Inferior parietal cortex (tissue), 1 donor: ENCODE data around the gene AMPD3.

ENCODE experiments used
- DNase-seq: peaks from one replicate; pipeline ENCODE4 v3.0.0-alpha.2; 2016; ENCODE audit errors: extremely low spot score

AMPD3 gene

DNA sequence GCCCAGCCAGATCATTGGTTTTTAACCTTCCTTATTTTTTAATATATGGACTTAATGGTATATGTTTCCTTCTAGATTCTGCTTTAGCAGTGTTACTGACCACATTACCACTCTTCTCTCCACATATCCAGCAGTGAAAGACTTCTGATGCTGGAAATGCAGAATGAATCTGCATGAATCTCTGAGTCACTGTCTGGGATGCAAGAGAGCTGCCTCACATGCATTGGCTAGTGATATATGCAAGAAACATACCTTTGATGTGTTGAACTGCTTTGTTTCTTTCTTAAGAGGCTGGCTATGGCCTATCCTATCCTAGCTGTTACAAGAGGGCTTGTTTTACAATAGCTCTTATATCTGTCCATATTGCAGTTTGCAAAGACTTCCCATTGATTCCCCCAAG lies 16.6 kb upstream of the AMPD3 start:
- DNase-seq: no peak

DNA sequence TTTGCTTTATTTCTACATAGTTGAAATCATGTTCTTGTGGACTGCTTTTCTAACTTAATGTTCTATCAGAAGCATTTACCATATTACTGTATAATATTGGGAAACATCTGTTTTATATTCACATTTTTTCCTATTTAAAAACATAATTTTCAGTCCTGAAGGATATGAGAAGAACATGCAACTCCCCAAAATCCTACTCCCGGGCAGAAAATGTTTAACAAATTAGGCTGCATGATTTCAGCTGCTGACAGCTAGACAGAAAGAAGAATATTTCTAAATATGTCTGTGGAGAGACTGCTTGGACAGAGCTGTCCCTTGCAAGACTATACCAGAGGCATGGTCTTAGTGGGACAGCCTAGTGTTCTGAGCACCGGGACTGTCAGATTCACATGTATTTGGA lies 15.7 kb upstream of the AMPD3 start:
- DNase-seq: no peak

DNA sequence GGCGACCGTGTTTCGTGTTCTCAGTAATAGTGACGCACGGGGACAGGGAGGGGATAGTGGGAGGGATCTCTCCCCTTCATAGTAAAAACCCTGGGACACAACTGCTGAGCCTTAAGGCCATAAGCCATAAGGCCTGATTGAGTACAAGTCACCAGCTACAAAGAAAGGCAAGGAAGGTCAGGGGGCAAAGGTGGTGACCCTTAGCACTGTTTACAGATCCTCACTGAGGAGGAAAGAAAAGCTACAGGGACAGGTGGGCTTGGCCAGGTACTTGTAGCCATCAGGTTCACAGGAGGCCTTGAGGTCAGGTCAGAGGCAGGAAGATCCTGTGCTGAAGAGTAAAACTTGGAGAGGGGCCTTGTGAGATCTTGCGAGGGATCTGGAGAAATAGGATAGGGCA lies 15.1 kb upstream of the AMPD3 start:
- no peak for DNase-seq

DNA sequence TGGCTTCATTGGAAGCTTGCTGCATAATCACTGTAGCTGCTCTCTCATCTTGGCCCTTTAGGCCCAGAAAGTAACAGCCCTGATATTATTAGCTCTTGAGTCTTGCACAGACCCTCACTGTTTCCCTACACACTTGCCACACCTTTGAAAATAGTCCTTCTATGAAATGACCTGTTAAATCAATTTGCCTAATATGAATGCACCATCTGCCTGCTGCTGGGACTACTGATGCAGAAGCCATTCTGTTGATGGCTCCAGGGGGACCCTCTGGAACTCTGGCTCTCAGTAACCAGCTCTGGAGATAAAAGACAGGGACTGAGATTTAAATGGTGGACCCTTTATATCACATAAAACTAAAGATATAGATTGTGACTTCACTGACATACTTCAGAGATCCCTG lies 14.7 kb upstream of the AMPD3 start:
- DNase-seq: no peak

DNA sequence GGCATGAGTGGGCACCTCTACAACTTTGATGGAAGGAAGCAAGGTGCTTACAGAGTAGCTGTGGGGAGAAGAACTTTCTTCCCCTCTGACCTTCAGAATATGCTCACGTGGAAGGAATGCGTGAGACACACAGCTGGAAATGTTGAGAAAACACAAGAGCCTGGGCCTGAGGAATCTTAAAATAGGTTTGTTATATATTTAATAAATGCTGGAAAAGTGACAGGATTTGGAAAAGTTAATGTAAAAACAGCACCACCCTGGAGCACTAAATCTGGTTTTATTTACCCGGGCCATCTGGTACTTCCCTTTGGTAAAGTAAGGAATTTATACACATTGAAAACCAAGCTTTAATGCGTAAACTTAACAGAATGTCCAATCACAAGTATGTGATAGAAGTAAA lies 14.0 kb upstream of the AMPD3 start:
- DNase-seq: no peak

DNA sequence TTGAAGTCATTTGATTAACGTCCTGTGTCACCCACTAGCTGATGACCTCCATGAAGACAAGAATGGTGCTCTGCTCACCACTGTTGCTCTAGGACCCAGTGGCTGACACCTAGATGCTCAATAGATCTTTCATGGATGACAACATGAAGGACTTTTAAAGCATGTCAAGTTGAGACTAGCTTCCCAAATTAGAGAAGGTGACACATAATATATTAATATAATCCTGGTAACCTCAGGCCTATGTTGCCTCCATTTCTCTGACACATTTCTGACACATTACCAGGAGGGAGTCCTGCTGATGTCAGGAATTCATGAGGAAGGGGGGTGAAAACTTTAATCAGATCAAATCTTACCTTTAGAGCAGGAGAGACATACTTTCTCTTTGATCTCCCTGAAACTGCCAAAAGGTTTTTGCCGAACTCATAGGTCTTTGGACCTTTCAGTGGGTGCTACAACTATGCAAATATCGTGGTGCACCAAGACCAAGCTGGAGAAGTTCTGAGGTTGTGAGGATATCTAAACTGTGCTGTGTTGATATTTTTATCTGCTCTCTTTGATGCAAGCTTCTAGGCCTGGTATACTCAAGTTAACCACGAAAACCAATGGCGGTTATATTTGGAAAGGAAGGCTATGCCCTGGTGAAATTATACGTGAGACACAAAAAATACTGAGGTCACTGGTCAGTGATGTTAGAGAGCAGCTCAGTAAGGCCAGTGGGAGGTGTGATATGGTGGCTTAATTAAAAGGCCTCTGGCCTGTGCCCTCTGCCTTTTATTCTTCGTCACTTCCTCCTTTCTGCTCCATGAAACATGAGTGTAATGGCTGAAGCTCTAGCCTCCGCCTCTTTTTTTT lies 13.2 kb upstream of the AMPD3 start:
- DNase-seq: no peak

DNA sequence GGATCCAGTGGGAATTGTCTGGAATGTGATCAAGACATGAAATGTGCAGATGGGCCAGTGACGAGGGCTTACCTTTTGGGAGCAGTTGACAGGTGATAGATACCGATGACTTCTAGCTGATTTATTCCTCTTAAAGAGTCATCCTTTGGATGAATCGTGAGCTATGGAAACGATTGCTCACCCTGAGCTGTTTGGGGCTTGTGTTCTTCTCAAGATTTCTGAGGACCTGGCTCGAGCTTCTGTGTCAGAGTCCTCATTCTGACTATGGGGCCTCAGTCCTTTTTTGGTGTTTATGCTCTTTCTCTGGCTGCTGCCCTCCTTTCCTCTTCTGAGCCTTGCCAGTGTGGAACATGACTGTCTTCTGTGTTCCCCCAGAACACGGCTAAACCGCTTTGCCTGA lies 11.9 kb upstream of the AMPD3 start:
- DNase-seq: no peak

DNA sequence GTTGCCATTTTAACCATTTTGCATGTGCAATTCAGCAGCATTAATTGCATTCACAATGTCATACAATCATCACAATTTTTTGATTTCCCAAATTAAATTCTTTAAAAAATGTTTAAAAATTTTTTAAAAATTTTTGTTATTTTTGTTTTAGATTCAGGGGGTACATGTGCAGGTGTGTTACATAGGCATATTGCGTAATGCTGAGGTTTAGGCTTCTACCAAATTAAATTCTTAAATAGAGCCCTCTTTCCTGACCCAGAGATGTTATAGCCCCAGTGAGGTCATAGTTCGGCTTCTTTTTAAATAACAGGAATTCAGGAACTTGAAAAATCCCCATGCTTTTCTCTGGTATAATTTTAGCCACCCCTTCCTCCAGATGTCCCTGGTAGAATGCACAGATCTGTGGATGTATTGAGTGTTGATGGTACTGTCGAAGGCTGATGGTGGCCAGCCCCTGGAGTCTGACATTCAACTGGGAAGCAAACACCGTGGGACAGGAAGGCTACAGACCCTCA lies 11.3 kb upstream of the AMPD3 start:
- no peak for DNase-seq

DNA sequence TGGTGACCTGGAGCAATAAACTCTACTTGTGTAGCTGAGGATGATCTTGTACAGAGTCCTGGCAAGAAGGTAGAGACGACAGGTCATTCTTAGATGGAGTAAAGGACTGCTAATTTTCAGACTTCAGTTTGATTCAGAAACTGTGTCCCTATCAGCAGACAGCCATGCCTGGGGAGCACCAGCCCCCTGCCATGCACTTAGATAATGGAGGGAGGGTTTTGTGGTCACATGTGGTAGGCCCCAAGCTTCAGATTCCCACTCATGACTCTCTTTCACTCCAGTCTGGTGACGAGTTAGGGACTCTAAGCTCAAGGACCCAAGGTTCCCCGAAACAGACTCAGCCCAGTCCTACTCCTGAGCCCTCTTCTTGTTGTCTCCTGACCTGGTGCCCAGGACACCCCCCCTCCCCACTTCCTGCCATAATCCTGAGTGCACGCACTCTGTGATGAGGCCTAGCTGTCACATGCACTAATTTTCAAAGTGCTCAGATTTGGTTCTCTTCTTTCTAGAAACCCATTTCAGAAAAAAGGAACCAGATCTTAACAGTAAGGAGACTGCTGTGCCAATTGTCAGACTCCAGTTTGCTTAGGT lies 10.2 kb upstream of the AMPD3 start:
- no peak for DNase-seq

DNA sequence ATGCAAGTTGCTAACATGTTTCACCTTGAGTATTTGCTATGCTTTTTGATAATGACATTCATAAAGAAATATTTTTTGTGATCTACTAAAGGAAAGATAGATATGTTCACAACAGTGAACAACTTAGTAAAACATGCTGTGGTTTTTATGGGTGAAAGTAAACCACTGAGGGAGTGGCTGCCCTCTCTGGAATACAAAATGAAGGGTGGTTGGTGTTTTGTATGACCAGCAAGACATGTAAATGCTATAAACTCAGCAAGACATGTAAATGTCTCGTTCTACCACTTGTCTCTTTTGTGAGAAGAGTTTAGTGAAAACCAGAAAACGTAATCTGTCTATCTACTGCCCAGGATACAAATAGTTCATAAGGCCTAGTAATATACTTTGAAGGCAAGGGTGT lies 7.6 kb upstream of the AMPD3 start:
- no peak for DNase-seq

DNA sequence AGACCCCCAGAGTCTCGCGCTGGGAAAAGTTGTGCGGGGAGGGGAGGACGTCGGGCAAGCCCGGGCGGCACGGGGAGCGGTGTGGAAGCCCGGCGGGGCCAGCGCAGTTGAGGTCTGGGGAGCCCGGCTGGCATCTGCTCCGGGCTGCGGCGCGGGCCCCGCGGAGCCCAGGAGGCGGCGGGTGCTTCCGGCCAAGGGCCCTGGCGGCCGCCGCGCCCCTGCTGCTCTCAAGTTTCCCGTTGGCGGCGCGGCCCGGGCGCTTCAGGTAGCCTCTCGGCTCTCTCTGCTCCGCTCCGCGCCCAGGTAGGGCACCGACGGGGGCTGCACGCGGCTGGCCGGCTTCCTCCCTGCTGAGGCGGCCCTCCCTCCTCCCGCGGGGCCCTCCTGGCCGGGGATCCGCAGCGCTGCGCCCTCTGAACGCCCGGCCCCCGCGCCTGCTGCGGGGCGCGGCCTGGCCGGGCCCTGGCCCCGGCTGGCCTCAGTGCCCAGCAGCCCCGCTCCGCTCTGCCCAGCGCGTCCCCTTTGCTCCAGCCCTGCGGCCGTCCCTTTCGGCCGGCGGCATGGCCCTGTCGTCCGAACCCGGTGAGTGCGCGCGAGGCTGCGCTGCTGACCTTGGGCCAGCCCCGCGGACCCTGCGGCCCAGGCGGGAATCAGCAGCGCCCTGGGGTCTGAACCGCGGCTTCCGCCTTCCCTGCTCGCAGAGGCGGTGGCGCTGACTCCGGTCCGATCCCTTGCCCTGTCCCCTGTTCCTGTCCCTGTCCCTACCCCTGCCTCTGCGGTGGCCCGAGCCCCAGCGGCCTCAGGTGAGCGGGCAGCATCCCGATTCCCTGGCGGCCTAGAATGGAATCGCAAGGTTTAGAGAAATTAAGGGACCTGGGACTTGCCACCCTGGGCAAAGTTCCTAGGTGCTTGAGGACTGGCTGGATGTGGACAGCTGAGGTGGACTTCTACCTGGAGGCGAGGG lies 4.3 kb upstream of the AMPD3 start:
- DNase-seq: no peak

DNA sequence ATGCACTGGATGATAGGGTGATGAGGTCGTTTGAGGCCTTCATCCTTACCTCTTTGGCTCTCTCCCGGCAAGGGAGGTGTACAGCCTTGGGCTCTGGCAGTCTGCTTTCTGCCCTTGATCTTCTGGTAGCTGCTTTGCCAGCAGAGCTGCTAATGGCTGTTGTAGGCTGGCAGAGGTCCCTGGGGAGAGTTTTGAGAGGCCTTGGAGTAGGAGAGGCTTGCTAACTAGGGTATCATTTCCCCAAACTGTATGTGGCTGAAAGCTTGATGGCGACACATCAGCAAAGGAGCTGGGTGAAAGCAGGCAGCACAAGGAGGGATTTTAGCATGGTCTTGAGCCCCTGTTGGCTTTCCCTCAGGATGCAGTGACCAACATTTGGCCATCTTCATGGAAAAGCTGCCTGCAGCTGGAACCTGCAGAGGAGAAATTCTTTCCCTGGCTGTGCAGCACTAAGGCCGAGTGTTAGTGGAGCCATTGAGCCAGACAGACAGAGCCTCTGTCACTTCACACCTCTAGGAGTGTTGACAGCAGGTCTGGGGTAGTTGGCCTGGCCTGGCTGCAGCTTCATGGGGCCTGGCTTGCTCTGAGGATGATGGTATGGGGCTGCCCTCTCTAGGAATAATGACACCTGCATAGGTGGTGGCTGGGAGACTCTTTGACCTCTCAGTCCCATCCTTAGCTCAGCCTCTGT lies 3.5 kb upstream of the AMPD3 start:
- no peak for DNase-seq

DNA sequence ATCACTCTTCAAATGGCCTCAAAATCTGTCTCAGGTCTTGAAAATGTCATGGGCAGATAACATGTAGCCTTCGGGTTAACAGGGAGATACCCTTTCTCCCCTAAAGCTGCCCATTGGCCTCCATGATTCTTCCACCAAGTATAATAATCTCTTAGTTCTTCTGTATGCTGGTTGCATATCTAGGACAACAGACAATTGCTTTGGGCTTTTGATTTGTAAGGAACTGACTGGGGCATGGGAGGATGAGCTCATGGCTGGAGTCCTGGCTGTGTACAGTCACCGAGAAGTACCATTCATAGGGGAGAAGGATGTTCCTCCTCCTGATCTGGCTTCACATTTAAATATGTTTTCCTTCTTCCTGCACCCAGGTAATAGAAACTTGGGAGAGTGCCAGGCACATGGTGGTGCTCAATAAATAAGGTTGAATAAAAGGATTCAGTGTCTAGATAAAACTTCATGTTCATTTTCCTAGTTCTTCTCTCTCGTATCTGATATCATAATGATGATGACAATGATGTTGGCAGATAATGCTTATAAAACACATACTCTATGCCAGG lies 2.8 kb upstream of the AMPD3 start:
- peak; percentile 63 for DNase-seq

DNA sequence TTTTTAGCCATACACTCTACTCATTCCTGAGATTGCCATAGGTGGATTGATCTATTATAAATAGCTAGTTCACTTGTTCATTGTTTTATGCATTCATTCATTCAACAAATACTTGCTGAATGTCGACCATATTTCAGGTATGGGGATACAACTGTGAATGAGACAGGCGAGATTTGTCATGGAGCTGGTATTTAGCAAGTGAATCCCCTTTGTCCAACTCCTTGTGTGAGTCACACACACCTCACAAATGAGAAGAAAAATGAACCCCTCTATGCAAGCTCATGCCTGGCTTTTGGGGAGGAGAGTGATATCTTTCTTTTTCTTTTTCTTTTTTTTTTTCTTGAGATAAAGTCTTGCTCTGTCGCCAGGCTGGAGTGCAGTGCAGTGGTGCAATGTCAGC lies 1.8 kb upstream of the AMPD3 start:
- DNase-seq: no peak

DNA sequence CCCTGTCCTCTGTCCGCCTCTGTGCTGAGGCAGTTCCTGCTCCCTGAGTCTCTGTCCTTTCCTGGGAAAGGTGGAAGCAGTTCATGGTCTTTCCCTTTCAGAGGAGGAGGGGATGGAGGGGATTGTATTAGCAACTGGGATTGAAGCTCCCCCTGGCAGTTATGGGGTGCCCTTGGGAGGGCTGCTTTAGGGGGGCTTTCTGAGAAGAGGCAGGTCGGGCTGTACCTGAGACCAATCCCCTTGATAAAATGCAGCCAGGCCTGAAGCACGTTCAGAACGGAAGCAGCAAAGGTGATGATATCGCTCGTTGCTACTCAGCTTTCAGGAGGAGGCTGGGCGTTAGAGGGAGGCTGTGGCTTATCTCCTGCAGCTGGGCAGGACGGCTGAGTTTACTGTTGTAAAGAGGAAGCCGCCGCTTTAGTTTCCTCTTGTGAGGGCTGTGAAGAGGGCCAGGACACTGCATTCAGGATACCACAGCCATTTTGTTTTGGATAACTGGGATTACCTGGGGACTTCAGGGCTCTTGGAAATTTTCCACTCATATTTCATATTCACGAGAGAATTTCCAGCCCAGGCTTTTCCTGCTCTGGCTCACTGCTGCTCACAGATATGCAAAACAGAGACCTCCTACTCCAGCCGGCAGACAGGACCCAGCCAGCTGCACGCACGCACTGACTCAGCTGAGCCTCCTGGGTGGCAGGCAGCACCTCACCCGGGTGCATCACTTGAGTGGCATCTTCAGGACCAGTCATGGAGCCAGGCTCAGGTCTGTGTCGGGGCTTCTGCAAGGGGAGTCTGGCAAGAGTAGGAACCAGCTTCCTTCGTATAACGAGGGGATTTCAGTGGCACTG lies 798 bp downstream of the AMPD3 start:
- DNase-seq: peak; percentile 66

DNA sequence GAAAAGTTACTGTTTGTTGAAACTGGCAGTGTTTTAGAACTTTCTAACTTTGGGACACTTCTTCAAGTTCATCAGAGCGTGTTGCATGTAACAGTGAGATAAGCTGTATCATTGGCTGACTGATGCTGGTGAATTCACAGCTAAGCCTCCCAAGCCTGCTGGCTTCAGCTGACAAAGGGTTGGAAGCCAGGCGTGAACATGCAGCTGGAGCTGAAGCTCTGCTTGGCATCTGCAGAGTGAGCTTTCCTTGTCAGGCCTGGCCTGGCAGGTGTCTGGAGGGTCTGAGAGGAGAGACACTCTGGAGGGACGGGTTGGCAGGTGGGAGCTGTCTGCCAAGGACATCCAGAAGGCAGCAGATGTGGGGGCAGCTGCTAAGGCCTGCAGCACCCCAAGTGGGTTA lies 1.5 kb downstream of the AMPD3 start:
- no peak for DNase-seq

DNA sequence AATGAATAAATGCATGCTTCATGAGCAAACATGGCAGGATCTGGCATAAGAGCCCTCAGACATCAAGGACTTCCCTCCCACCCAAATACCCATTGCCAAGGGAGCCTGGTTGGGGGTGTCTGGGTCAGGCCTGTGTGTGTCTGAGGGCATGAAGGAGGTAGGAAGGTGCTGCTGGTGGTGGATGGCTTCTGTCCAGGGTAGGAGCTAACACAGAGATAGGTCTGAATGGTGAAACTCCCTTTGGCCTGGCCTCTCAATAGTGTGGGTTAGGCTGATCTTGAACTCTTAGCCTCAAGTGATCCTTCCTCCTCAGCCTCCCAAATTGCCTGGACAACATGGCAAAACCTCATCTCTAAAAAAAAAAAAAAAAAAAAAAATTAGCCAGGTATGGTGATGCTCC lies 2.8 kb downstream of the AMPD3 start:
- DNase-seq: no peak

DNA sequence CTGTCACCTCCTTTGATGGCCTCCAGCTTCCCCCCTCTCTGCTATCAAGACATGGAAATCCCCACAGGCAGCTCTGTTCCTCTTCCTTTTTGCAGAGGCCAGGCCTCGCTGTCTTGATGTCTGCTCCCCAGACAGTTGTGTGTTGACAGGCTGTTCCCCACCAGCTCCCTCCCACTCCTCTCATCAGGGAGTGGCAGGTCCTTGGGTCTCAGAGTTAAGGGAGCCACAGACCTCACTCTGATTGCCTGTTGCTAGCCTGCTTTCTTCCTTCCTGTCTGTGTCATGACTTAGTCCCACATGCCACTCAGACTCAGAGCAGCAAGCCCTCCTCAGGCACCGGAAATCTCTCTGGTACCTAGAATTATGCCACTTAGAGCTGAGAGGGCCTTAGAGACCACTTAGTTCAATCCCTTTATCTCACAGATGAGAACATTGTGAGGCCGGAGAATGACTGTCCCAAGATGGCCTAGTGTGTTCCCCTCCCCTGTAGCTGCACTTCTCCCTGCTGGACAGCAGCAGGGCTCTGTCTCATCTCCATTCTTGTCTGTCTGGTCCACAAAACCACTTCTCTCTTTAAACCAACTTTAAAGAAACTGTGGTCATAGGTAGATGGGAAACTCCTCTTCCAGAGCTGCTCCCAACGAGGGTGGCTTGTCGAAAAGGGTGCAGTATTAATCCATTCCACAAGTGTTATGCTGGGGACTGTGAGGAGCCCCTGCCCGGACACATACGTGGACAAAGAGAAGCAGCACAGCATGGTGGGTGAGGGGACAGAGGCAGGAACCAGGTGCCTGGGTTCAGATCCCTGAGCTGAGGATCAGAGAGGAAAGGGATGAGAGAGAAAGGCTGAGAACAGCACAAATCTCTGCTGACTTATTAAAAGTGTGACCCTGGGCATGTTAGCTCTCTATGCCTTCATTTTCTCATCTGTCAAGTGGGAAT lies 4.2 kb downstream of the AMPD3 start:
- no peak for DNase-seq

DNA sequence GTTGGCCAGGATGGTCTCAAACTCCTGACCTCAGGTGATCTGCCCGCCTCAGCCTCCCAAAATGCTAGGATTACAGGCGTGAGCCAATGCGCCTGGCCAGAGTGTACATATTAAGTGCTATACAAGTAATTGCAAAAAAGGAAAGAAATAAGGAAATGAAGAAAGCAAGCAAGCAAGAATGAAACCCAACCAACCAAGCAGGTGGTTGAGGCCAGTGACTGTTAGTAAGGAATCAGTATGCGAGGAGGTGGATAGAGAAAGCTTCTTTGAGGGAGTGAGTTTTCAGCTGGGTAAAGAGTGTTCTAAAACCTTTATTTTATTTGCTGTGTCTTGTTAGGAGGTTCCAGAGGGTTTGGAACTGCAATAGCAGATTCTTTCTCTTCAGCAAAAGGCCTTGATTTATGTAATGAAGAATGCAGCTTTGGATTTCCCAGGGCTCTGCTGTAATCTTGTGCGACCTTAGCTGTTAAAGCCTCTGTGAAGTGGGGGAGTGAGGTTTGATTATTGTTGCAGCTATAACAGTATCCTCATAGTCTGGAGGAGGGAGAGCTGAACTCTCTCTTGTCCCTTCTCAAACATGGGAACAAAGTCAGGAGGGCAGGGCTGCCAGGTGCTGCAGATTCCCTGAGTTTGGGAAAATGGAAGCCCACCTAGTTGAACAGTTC lies 5.7 kb downstream of the AMPD3 start:
- DNase-seq: no peak
